Stimulated activated CD4-positive, alpha-beta T cell treated with anti-CD3 and anti-CD28 coated beads, Interleukin-1b, Interleukin-23, amount 100 ng/mL, for 1 hour (primary cell): ENCODE data around the gene CACNA1E.

Experiments
- DNase-seq, 2 donors: peaks; one replicate each; pipeline ENCODE4 v3.0.0-alpha.2; 2020; ENCODE audit warnings: low read depth in 2 of 2

CACNA1E gene

DNA sequence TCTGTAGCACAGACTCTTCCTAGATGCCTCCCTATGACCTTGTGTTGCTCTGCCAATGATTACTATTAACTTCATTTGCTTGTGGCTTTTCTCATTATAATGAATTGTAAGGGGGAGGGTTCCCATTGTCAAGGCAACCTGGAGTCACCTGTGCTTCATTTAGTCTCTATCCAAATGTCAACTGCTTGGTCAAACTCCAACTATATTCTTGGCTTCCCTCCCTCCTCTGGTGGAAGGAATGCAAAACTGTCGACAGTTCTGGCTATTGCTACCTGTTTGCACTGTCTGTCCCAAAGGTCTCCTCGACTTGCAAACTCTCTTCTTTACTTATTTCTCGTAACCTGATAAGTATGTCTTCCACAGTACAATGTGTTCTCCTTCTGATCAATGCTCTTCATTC, 100.3 kb downstream of the CACNA1E start:
- DNase-seq = no peak

DNA sequence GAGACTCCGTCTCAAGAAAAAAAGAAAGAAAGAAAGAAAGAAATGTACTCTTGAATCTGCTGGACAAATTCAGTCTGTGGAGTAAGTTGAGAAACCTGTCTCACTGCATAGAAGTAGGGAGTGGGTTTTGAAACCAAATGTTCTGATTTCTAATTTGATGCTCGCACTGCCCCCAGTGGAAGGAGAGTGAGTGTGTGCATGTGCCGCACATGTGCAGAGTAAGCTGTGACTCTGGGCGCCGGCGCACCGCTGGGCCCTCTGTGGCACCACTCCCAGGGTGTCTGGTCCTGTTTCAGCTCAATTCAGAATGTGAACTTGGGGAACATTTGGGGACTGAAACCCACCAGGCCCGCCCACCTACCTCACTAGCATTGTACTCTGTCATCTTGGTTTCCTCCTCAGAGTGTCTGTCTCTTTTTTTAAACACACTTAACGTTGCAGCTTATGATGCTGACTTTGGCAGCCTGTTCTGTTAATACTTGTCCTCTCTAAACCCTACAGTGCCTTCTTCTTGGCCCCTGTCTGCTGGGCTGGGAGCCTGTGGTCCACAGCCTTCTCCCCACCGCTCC, 104.6 kb downstream of the CACNA1E start:
- no peak for DNase-seq

DNA sequence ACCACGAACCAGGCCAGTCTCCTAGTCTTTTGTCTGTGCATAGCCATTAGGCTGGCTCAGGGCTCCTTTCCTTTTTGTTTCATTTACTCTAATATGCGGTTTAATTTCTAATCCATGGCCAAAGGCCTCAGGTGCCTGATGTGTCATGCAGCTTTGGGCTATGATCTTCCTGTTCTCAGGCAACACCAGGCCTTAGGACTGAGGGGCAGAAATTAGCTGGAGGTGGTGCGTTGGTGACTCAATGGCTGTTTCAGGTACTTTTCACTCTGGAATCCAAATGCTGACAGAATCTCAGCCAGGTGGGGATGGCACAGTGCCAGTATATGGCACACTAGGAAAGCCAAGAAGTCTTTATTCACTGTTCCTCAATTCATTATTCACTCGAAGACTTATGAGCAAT, 105.3 kb downstream of the CACNA1E start:
- DNase-seq = no peak

DNA sequence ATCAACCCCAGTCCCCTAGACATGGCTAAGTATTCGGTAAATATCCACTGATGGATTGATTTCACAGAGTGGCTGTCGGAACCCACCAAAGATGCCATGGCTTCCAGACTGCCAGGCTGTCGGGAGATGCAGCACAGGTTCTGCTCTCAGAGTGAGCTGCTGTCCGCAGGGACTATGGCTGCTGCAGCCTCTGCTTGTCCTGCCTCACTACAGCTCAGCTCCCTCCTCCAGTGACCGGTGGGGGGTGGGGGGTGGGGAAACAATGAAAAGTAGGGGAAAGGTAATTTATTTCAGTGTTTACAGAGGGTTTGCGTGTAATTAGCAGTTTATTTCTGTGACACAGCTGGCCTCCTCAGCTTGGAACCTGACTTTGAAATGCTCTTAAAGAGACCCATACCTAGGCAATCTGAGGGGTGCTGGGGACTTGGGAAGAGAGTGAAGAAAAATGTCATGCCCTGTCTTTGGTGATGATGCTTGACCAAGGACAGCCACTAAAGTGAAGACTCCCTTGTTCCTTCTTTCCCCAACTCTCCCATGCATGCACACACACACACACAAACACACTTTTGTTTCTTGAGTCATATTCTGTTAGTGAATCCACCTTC, 109.0 kb downstream of the CACNA1E start:
- no peak for DNase-seq

DNA sequence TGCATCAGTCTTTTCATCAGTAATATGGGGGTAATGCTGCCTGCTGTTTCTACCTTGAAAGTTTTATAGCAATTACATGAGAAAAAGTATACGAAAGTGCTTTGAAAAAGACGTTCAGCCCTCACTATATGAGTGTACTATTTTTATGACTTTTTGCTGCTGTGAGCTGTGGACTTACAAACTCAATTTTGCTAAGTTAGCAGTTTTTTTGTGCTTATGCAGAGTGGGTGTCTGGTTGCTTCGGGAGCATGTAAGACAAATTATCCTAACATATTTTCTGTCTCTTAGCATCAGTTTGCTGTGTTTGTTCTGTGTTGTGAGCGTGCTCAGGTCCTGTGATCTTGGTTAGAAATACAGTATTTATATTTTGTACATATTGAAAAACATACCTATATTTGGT, 109.7 kb downstream of the CACNA1E start:
- no peak for DNase-seq

DNA sequence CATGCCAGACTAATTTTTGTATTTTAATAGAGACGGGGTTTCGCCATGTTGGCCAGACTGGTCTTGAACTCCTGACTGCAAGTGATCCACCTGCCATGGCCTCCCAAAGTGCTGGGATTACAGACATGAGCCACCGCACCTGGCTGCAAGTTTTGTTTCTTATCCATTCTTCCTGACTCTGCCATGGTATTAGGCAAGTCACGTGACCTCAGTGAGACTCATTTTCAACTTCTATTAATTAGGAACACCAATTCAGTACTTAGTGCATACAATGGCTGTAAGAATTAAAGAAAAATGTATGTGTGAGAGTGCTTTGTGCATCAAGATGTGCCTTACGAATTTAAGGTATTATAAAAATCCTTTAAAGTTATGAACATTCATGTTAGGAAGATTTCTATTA, 111.2 kb downstream of the CACNA1E start:
- DNase-seq = no peak

DNA sequence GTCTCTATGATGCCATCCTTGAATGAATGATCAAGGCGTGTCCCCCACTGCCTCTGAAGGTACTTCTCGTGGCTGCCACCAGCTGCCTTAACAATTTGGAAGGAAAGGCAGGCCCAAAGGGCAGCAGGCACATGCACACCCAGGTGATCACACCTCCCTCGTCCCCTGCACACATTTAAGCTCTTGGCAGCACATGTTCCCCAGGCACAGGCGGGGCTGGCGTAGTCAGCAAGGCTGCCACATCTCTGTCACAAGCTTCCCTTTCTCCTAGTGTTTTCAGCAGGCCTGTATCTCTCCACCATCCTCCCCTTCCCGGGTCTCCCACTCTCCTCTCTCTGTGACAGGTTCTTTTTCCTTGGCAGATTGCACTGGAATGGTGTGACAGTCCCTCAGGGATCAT, 111.9 kb downstream of the CACNA1E start:
- DNase-seq = no peak

DNA sequence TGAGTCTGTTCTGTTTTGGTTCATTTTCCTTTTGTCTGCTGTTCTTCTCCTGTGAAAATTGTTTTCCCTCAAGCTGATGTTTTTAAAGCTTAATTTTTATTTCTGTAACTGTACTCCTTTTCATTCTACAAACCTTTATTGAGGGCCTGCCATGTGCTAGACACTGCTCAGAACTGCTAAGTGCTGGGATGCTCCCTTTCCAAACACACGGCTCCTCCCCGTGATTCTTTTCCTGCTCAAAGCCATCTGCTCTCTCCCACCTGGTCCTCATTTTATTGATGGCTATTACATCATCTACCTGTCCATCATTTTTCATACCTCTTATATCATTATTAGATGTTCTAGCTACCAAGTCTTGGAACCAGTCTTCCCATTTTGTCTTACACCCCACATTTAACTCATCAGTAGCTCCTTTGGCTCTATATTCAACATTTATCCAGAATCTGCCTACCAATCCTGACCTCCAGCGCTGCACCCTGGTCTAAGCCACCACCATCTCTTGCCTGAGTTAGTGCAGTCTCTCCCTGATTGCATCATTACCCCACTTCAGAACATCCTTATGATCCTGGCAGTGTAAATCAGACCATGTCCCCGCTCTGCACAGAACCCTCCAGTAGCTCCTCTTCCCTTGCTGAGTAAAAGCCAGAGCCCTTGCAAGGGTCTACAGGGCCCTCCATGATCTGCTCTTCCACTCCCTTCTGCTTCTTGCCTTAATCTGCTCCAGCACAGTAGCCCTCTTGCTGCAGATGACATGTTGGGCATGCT, 118.1 kb downstream of the CACNA1E start:
- DNase-seq = no peak

DNA sequence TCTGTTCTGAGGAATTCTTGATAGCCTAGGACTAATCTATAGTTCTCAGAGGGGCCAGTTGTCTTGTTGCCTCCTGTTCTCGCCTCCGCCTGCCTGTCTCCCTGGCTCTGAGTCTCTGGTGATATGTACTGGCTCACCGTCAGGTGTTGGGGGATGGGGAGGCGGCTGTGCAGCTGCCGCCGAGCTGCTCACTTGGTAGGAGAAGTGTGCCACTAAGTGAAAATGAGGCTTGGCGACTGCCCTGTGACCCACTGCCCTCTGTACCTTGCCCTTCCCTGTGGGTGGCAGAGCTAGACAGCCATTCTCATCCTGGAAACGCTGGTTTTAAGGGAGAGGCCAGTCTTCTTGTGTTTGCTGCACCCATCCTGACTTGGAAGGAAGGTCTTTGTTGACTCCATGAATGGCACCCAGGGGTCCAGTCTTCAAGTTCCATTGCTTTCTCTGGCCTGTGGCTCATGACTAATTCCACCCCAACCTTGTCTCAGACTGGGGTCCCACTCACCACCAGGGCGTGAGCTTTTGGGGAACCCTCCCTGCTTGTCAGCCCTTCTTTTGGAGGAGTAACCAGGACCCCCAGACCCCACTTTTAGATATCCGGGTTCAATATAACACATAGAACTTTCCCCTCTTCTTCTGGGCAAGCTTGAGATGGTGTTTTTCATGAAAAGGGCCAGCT, 120.6 kb downstream of the CACNA1E start:
- no peak for DNase-seq

DNA sequence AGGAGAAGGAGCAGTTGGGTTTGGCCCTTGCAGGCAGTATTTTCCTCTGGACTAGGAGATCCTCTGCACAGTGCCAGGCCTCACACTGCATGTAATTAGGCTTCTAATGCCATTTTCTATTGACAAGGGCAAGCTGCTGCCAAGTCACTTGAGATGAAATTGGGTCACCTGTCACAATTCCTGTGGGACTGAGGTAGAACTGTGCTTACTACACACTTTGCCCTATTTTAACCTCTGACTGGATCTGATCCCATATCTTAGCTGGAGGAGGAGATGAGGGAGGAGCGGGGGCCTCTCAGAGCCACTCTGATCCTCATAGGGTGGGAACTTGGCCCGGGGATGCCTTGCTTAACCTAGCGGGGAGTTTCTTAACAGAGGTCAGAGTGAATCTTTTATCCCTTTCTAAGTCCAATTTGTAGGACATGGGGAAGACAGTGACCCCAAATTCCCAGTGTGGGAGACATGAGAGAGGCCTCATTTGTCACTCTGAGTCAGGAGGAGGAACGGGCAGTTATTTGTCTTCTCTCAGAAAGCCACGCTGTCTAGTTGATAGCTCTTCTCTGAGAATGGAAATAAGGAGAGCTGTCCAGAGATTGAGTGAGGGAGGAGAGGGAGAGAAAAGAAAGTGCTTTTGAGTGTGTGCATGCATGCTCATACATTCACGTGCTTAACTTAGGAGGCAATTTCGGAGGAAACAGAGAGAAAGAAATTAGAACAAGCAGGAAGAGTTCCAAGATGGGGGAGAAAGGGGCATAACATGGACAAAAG, 121.3 kb downstream of the CACNA1E start:
- no peak for DNase-seq

DNA sequence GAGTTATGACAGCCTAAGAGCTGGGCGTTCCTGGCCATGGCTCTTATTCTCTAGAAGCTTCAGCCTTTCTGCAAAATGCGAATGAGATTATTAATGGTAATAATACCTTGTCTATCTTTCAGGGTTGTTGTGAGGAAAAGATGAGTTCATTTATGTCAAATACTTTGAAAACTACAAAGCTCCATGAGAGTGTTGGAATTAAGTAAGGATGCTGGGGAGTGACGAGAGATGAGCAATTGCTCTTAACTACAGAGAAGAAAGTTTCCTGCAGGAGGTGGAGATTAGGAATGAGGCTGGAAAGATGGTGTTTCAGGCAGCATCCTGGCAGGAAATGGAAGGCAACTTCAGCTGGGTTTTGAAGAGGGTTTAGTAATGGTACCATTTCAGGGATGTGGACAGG, 124.2 kb downstream of the CACNA1E start:
- DNase-seq = no peak

DNA sequence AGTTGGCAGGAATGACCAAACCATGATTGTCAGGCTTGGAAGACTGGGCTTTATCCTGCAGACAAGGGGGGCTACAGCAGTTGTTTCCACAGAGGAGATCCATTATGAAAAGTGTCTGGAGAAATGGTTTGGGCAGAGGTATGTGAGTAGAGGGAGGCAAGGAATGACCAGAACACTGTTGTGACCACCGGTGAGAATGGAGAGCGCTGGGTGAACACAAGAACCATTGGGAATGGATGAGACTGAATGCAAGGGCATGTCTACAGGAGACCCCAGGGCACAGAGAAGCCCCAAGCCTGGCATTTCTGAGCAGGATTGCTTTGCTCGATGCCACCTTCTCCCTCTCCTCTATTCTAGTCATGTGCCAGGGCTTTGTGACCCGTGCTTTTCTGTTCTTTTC, 125.1 kb downstream of the CACNA1E start:
- DNase-seq = no peak

DNA sequence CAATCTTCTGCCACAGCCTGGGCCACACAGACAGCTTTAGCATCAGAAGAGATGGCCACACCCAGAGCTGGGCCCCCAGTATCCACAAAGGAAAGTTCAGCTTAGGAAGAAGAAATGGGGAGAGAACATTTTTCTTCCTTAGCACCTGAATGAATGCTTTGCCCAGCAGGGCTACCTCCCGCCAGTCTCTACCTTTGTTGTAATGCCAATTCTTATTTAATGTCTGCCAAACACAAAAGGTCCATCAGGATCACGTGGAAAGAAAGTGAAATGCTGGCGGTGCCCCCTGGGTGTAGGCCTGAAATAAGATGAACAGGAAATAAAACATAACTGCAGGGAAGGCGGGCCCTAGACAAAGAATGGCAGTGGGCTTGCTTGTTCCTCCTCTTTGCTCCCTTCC, 125.6 kb downstream of the CACNA1E start:
- DNase-seq = no peak

DNA sequence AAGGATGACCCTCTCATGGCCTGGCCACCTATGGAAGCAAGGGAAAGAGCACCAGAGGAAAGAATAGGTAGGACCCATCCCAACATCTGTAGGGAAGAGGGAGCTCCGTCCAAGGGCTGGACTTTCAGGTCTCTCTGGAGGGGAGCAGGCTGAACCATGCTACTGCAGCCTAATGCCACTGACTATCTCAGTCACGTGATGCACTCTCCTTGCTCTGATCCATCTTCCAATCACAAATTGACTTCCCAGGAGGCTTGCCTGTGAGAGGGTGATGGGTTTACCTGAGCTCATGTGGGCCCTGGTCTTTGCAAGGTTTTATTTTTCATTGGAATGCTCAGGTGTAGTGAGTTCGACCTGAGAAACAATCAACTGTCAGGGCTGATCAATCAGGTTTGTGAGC, 128.8 kb downstream of the CACNA1E start:
- DNase-seq = no peak

DNA sequence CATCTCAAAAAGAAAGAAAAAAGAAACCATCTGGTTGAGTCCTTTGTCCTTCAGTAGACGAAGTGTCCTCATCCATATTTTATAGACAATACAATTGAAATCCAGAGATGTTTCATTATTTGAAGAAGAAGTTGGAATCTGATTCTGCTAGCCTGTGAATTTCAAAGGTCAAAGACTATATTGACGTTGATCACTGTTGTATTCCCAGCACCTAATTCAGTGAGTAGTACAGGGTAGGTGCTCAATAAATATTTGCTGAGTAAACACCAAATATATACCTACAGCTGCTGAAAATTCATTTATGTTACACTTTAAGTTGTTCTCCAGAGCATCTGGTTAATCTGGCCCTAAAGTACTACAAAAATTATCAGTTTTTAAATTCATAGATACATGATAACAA, 135.2 kb downstream of the CACNA1E start:
- DNase-seq = no peak

DNA sequence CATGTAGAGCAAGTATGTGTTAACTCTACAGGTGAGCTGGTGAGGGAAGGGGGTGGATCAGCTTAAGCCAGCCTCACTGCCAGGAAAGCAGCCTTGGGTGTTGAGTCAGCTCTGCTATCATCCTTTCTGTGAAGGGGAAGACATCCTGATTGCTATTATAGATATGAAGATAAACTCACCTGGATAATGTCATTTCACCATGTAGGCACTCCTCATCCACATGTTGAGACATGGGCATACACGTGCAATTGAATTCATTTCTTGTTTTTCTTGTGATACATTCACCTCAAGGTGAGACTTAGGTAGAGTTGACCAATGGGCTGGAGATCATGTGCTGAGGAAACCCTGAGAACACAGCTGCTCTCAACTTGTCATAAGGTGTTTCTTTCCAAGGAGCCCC, 136.9 kb downstream of the CACNA1E start:
- DNase-seq = no peak

DNA sequence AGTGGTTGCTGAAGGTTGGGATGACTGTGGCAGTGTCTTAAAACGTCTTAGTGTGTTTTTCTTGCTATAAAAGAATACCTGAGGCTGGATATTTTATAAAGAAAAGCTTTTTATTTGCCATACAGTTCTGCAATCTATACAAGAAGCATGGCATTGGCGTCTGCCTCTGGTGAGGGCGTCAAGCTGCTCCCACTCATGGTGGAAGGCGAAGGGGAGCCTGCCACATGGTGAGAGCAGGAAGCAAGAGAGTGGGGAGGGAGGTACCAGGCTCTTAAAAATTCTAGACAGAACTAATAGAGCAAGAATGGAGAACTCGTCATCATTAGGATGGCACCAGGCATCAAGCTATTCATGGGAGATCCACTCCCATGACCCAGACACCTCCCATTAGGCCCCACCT, 140.5 kb downstream of the CACNA1E start:
- no peak for DNase-seq

DNA sequence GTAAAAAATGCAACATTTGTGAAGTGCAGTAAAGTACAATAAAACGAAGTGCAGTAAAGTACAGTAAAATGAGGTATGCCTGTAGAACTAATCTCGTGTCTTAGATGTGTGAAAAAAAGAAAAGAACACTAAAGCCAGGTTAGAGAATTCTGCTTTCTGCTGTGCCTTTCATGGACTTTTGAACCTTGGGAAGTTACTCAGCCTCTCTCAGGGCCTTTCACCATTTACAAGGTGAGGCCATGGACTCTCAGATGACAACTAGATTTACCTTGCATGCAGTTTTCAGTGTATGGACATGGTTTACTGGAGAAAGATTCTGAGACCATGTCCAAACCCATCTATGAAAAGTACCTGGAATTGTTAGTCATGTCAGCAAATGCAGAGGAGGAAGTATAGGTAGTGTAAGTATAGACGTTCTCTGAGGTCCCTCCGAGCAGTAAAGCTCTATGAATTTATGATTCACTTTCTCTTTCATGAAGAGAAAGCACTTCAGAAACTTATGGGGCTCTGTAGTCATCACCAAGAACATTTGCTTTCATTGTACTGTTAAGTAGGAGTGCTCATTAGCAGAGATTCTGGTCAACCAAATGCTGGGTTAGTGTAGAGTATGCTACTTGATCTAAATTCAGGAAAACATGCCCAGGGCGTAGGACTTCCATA, 143.1 kb downstream of the CACNA1E start:
- DNase-seq = no peak

DNA sequence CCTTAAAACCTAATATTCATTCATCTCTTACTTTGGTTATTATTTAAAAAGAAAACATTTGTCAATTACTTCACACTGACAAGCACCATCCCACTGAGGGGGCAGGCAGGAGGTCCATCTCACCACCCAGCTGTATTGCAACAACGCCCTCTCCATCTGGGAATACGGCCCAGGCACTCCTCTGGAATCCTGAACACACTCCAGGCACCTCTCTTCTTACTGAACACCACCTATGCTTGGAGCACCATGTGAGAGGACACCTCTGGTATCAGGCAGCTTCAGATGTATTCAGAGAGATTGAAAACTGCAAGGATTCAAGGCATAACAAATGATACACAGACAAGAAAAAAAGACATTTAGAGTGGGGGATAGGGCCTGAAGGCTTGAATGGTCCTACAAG, 147.1 kb downstream of the CACNA1E start:
- no peak for DNase-seq

DNA sequence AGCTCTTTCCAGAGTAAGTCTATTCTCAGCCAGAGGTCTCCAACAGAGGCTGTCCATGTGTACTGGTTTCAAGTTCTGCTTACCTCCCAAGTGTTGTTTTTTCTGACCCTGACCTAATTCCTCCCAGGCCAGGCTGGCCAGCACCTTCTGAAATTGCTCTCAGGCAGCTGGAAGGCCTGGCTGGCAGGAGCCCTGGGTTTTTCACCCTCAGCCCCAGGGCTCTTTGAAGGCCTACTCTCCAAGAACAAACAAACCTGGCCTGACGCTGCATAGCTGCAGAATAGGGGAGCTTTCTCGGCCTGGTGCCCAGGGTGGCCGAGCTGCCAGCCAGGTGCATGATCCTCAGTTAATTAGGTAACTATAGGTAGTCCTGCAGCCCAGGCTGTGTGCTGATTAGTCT, 147.5 kb downstream of the CACNA1E start:
- no peak for DNase-seq

DNA sequence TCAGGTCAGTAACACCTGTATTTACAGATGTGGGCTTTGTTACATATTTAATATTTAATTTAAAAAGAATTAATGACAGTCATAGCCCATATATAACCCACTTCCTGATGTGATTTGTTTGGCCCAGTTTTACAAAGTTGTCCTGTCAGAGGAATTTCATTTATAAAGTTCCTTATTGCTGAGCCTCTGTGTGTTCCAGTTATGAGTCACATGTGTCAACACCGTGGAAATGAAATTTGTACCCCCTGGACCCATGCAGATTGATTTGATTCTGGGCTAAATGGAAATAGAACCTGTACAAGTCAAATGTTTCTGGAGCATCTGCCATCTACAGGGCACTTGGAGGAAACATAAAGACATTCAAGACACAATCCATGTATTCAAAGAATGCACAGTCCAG, 149.2 kb downstream of the CACNA1E start:
- no peak for DNase-seq

DNA sequence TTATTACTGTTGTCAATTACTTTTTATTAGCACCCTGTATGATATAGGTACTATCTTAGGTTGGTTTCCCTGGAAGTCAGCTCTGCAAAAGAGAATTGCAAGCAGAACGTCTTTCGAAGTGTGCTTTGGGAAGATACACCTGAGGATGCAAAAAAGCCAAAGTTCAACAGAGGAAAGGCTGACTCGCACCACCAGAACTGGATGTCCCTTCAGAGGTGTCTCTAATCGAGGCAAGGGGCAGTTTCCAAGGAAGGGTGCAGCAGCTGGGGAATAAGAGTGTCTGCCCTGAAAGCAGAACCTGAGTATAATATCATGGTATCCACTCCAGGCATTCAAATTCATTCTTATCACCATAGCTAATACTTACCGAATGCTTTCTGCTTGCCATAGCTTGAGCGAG, 149.6 kb downstream of the CACNA1E start:
- DNase-seq = no peak
